ENCODE results near the gene ABCA4.
"Not testable (repeated sequence)": the region's sequence is repeated elsewhere in the genome, so short reads cannot be mapped to it uniquely, and the experiment has no call there.

The ABCA4 gene

DNA sequence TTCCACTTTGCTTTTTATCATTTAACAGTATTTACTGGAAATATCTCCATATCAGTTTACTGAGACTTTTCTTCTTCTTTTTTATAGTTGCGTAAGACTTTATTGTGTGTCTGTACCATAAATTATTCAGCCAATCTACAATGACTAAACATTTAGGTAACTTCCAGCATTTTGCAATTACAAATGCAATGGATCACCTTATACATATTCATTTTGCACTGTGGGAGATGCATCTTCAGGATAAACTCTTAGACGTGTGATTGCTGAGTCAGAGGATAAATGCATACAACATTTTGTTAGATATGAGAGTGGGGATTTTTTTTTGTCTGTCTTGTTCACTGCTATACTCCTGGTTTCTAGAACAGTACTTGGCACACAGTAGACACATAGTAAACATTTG, 116.0 kb downstream of the ABCA4 start:
- no peak for DNase-seq (ENCODE audit: low spot score)

DNA sequence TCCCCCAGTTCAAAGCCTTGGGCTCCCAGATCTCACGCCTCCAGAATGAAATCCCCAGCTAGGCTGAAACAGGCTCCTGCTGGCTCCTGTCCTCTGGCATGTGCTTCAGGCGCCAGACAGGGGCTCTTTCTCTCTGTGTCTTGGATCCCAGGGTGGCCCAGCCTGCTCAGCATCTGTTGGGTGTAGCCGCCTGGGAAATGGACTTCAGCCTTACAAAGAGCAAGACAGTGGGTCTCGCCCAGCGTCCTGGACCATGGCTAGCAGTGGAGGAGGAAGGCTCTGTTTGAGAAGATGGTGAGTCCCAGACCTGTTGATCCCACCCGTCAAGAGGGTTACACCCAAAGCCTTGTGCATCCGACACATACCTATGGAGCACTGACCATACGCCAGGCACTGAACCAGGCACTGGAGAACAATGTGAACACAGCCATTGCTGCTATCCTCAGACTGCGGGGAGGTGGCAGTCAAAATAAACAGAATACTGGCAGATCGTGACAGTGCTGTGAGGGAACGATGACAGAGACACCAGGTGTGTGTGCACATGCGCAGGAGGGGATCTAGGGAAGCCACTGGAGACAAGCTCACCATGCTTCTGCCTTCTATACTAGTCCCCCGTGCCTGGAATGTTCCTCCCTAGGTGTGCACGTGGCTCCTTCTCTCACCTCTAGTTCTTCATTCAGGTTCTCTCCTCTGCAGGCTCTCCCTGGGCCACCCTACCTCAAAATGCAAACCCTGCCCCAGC, 118.7 kb downstream of the ABCA4 start:
- no peak for DNase-seq (ENCODE audit: low spot score)

DNA sequence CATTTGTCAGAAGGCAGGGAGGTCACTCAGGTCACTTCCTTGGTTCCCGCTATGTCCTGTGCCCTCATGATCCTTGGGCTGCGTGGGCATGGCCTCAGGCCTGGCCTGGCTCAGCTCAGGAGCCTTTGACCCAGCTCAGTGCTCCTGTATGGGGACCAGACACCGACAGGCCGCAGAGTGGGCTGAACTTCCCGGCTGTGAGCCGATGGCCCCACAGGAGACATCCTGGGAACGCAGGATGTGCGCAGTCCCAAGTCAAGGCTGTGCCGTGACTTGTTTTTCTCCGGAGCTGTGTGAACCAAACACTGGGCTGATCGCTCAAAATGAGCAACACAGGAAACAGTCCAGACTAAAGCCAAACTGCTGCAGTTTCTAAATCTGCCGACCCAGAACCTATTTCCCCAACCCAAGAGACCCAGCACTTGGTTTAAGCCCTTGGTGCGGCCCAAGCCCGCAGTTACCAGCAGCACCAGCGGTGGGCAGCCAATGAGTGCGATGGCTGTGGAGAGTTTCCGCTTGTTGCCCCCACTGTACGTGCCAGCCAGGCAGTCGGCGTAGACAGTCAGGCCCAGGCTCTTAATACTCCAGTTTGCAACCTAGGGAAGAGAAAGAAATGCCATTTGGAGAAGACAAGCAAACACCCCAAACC, 119.4 kb downstream of the ABCA4 start:
- DNase-seq (ENCODE audit: low spot score): no peak

DNA sequence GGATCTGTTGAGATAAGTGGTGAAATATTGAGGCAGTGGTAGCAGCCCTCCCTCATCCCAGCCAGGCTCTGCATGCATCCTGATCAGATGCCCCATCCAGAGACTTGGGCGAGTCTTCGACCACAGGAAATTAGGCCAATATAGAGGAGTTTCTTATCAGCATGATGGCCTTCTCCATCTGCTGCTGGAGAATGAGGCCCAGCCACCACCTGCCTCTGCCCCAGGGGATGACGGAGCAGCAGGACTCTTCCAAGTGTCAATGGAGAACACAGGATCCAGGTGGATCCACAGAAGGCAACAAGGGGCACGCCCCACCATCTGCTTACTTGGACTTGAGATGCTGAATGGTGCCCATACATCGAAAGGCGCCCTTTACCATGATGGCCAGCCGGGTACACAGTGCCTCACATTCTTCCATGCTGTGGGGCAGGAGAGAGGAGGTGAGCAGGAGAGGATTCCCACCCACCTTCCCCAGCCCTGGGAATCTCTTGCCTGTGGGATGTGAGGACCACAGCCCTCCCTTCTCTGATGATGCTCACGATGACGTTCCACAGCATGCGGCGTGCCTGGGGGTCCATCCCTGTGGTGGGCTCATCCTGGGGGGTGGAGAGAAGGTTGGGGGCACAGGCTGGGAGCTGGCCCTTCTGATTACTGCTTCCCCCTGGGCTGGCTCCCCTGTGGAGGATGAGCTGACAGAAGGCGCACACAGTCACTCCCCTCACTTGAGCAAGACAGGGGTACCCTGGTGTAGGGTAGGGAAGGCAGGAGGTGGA, 120.3 kb downstream of the ABCA4 start:
- no peak for DNase-seq (ENCODE audit: low spot score)

DNA sequence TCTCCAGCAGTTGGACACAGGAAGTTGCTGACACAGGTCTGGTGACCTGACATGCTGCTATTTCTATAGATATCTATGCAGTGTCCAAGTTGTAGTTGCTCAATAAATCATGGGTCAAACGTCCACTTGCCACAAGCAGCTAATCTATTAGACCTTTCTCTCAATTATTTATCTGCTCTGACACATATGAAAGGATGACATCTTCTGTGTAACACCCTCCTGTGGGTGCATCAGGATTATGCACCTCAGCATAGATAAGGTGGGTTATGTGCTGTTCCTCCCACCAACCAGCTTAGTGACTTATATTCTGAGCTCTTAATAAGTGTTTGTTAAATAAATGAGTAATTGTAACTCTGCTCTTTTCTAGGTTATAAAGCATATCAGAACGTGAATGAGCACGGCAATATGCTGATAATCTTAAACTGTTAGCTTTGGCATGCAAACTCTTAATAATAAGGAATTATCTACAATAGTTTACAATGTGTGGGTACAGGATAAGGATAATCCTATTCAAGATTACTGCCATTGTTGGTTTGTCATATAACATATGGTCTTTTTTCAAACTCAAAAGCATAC, 121.0 kb downstream of the ABCA4 start:
- DNase-seq (ENCODE audit: low spot score): no peak

- DNase-seq (ENCODE audit: low spot score): not testable (repeated sequence)
Observed at GRCh38 chr1:93998532-93998931, 122.4 kb downstream of the ABCA4 start.

DNA sequence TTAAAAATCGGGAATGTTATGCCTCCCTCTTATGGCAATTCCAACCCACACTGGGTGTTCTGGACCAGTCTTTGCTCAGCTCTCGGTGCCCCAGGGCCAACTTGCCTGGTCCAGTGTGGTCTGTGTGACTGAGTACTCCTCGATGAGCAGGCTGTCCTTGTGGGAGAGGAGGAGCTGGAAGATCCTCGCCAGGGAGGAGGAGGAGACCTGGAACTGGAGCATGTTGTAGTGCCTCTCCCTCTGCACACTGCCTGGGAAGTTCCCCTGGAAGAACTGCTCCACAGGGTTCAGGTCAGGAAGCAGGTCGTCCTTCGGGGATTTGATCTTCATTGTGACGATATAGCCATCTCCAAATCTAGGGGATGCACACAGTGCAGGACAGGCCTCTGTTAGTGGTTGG, 123.2 kb downstream of the ABCA4 start:
- DNase-seq (ENCODE audit: low spot score): no peak

- DNase-seq (ENCODE audit: low spot score): no peak
Observed at GRCh38 chr1:93995837-93996536, 125.0 kb downstream of the ABCA4 start.

DNA sequence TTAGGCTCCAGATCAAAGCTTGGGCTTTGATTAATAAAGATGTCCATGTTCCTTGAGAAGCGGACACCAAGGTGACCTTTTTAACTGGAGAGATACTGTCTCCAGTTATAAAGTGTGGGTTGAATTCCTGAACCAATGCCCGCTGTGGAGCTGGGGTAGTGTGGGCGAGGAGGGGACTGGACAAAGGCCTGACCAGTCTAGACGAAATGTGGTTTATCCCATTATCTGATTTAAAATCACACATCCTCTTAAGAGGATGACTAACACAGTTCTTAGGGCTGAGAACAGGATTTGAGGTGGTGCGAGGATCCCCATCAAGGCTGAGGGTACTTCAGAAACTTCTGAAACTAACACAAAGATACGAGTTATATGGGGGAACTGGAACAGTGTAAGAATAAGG, 127.2 kb downstream of the ABCA4 start:
- DNase-seq (ENCODE audit: low spot score): no peak

- no peak for DNase-seq (ENCODE audit: low spot score)
Observed at GRCh38 chr1:93992954-93993353, 128.0 kb downstream of the ABCA4 start.

DNA sequence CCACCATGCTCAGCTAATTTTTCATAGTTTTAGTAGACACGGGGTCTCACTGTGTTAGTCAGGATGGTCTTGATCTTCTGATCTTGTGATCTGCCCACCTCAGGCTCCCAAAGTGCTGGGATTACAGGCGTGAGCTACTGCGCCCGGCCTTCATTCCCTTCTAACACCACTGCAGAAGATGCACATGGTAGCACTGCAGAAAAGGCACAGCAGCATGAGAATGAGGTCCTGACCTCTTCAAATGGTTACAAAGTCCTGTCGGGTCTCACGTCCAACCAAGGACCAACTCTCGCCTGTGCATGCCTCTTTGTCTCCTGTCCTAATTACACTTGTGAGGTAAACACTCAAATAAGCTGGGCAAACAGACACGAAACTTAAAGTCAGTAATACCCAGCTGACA, 128.8 kb downstream of the ABCA4 start:
- no peak for DNase-seq (ENCODE audit: low spot score)

- no peak for DNase-seq (ENCODE audit: low spot score)
Observed at GRCh38 chr1:93991271-93991670, 129.7 kb downstream of the ABCA4 start.

- DNase-seq (ENCODE audit: low spot score): not testable (repeated sequence)
Observed at GRCh38 chr1:93990477-93990876, 130.5 kb downstream of the ABCA4 start.

DNA sequence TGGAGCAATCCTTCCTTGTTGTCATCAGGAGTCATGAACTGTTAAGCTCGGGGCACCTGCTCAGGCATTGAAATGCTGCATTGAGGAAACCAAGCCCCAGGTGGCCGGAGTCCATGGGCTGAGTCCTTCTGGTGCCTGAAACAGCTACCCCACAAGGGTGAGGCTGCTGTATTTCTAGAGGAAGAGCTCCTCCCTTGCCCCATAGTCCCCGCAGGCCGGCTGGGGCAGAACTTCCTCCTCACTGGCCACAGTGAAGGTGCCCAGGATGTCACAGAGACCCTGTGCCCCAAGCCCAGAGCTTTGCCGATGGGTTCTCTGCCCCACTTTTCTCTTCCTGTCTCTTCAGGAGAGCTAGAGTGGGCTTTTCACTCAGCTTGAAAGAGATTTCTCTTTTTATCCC, 130.9 kb downstream of the ABCA4 start:
- DNase-seq (ENCODE audit: low spot score): no peak

GRCh38 chr1:93989601-93990000, 131.3 kb downstream of the ABCA4 start:
- no peak for DNase-seq (ENCODE audit: low spot score)

GRCh38 chr1:93988634-93989350, 132.2 kb downstream of the ABCA4 start:
- DNase-seq (ENCODE audit: low spot score): no peak

GRCh38 chr1:93981274-93981667, 139.7 kb downstream of the ABCA4 start:
- no peak for DNase-seq (ENCODE audit: low spot score)

- peak; percentile 67 for DNase-seq (ENCODE audit: low spot score)
Observed at GRCh38 chr1:93980320-93981273, 140.4 kb downstream of the ABCA4 start.

DNA sequence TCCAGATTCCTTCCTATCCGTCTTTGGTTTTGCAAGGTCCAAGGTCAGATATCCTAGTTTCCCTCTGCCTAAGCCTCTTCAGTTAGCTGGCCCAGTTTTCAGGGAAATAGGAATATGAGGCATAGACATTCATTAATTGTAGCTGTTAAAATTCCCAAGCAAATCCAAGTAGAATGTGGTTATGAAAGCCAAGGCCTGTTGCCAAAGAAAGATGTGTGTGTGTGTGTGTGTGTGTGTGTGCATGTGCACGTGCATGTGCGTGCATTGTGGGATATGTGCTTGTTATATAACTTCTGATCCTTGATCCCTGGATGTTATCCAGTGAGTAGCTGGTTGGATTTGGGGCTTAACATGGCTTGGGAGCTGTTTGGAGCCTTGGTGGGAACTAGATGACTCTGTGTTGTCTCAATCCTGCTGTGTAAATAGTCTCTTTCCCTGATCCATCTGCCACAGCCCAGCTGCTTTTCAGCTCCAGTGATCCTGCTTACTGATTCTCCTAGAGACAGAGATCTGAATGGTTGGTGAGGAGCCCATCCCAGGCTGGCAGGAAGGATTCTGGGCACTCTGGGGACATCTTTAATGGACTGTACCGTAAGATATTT, 141.1 kb downstream of the ABCA4 start:
- DNase-seq (ENCODE audit: low spot score): peak; percentile 77

All from D341Med (cell line).